Testis (tissue), 3 donors: Measurements from ENCODE around the gene LPP. TPM values are rescaled to one million over a fixed set of nuclear protein-coding genes. Genes with fewer than 3 reads are reported as not detected.

ENCODE experiments used
- DNase-seq: peaks from one replicate; pipeline ENCODE4 v3.0.0-alpha.2; 2019
- H3K27ac ChIP-seq, 2 donors: fragments of 200-600 bp; sonication (generic); one replicate each; pipeline ENCODE4 v1.5.1; 2019
- H3K27me3 ChIP-seq: fragments of 200-600 bp; sonication (generic); one replicate; pipeline ENCODE4 v1.5.1; 2019
- H3K36me3 ChIP-seq: fragments of 200-600 bp; sonication (generic); one replicate; pipeline ENCODE4 v1.5.1; 2017; ENCODE audit warnings: low read depth; ENCODE audit errors: missing control alignments
- H3K4me1 ChIP-seq: fragments of 200-600 bp; sonication (generic); one replicate; pipeline ENCODE4 v1.5.1; 2019
- H3K4me3 ChIP-seq, 2 donors: fragments of 200-600 bp; sonication (generic); one replicate each; pipeline ENCODE4 v1.5.1; 2017 to 2019
- H3K9me3 ChIP-seq: fragments of 200-600 bp; sonication (generic); one replicate; pipeline ENCODE4 v1.5.1; 2017
- POLR2A ChIP-seq: fragments of 450-650 bp; IDR thresholded peaks from one replicate; pipeline ENCODE4 v1.6.1; 2017; ENCODE audit warnings: antibody characterized with exemption, mild to moderate bottlenecking, moderate library complexity
- WGBS, 2 donors: methylation state at CpG; one replicate each; pipeline ENCODE4 v1.1.5; 2018; 5-methylcytosine and 5-hydroxymethylcytosine counted together
- intact Hi-C: fragments of 100-400 bp; cut with DNase I; formaldehyde crosslinking; loops from one replicate; pipeline ENCODE4 v1.15.1; 2023; ENCODE audit warnings: low total_unique reads
- polyA plus RNA-seq: library from polyadenylated mRNA; stranded (reverse); fragments of 350-450 nt; fragmentation: Illumina TruSeq; extraction: RNeasy Lipid Tissue Mini Kit (QIAGEN cat#74804); gene quantifications from one replicate; pipeline ENCODE4 v1.2.3, GENCODE V29; 2014; ENCODE audit warnings: low read depth, low replicate concordance; ENCODE audit not compliant: insufficient read depth
- total RNA-seq, 2 donors: library from RNA; depleted of rRNA; stranded (reverse); fragments of >200 nt; gene quantifications; one replicate each; pipeline ENCODE4 v1.2.3, GENCODE V29; 2016
- TF ChIP-seq, protein P1 (sequence below), 3 experiments: fragments of 450-650 bp in 2 of 3; fragments of 200-600 bp in 1 of 3; sonication (generic) in 1 of 3; IDR thresholded peaks; one replicate each; pipeline ENCODE4 v1.5.1; 2016 to 2019; ENCODE audit warnings: antibody characterized with exemption in 3 of 3, mild to moderate bottlenecking in 2 of 3, moderate library complexity in 1 of 3

LPP gene
- total and polyA plus RNA-seq, 3 donors from 2014 or later: 89.9 to 135 (median 132) TPM

DNA sequence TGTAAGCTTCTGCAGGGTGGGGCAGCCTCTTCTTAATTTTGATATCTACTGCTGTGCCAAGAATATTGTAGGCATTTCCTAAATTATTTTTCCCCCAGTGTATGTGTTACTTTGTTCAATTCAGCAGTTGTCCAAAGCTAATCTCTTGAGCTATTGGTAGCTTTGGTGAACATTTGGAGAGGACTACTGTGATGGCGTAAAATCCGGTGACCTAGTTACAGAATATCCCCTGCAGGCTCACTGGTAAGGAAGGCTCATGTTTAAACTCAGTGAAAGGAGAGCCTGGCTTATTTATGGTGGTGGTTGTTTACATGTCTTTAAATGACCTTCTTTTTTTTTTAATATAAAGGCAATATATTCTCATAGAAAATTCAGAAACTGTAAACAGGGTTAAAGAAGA is 105.6 kb downstream of the LPP start:
- no peak for DNase-seq
- no peaks in the 10 kb centered on the region for H3K27me3 ChIP-seq
- H3K4me1 ChIP-seq: peaks cover 6% of the 10 kb centered on the region
- no peaks in the 10 kb centered on the region for H3K9me3 ChIP-seq
- WGBS, 2 donors: 68 to 74% methylated on average over 2 of the region's 2 CpGs
- no peak overlapping the region for H3K4me3 ChIP-seq
- intact Hi-C loops: no loop called here
- no peak for TF ChIP-seq POLR2A
- TF ChIP-seq, protein P1, sequence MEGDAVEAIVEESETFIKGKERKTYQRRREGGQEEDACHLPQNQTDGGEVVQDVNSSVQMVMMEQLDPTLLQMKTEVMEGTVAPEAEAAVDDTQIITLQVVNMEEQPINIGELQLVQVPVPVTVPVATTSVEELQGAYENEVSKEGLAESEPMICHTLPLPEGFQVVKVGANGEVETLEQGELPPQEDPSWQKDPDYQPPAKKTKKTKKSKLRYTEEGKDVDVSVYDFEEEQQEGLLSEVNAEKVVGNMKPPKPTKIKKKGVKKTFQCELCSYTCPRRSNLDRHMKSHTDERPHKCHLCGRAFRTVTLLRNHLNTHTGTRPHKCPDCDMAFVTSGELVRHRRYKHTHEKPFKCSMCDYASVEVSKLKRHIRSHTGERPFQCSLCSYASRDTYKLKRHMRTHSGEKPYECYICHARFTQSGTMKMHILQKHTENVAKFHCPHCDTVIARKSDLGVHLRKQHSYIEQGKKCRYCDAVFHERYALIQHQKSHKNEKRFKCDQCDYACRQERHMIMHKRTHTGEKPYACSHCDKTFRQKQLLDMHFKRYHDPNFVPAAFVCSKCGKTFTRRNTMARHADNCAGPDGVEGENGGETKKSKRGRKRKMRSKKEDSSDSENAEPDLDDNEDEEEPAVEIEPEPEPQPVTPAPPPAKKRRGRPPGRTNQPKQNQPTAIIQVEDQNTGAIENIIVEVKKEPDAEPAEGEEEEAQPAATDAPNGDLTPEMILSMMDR (IDR thresholded peaks at IDR 0.05): no peak
- no peaks in the 10 kb centered on the region for H3K36me3 ChIP-seq
- H3K27ac ChIP-seq: no peak overlapping the region

DNA sequence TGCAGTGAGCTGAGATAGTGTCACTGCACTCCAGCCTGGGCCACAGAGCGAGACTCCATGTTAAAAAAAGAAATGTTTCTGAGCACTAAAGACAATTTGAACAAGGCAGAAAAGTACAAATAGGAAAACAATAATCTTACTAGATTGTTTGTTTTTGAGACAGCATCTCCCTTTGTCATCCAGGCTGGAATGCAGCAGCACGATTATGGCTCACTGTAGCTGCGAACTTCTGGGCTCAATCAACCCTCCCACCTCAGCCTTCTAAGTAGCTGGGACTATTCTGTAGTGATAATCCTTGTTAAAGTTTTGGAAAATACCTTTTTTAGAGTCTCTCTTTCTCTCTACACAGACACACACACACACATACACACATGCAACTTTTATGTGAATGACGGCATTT is 107.1 kb downstream of the LPP start:
- no peak for DNase-seq
- Histone ChIP-seq H3K4me3 (no peak overlapping the region), H3K4me1 (peaks cover 8% of the 10 kb centered on the region), H3K27me3 (no peaks in the 10 kb centered on the region), H3K36me3 (no peaks in the 10 kb centered on the region), H3K9me3 (no peaks in the 10 kb centered on the region), H3K27ac (no peak overlapping the region)
- intact Hi-C loops: loop anchor here (10.0 kb wide), 1 partner anchor 516 kb away; the partner anchor contains the start of gene BCL6
- TF ChIP-seq, protein P1 (IDR thresholded peaks at IDR 0.05): no peak
- no peak for TF ChIP-seq POLR2A
- 73 to 80% methylated on average over 4 of the region's 4 CpGs for WGBS, 2 donors

DNA sequence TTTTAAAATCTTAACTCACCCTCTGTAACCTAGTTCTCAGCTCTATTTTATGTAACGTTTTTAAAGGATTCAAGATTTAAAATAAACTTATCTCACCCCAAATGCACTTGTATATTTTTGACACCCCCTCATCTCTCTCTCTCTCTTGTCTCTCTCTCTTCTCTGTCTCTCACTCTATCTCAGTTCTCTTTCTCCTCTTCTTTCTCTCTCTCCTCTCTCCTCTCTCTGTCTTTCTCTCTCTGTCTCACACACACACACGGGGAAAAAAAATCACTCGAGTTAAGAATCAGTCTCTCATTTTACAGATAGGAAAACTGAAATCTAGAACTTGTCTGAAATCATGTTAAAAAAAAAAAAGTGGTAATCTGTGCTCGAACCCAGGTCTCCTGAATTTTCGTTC is 108.5 kb downstream of the LPP start:
- WGBS, 2 donors: 71 to 72% methylated on average over 5 of the region's 5 CpGs
- H3K4me1 ChIP-seq: peaks cover 16% of the 10 kb centered on the region

DNA sequence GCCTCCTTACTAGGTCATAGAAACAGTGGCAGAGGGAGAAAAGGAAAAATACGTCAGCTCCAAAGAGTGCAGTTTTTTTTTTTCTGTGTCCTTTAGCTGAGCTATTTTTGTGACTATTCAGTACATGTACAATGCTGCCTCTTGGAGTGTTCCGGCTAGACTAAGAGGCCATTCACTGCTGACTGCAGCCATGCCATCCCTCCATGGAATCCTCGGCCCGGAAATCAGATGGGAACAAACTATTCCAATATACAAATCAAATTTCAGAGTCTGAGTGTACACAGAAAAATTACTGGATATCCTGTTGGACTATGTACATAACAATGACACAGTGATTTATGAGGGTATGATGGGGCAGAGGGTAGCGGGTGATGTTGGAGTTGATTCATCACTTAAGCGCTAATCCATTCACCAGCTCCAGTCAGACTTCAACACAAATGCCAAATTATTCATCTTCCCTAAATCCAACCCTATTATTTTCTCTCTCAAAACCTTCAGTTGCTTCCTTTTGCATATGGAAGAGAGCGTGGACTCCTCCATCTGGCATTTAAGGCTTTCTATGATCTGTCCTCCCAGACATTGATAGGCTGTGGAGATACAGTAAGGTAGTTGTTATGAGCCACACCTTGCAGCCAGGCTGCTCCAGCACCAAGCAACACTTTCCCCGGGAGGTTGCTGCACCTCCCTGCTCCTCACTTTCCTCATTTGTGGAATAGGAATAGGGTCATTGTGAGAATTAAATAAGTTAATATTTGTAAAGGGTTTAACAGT is 109.1 kb downstream of the LPP start:
- Histone ChIP-seq H3K4me3 (no peak overlapping the region), H3K27me3 (no peaks in the 10 kb centered on the region), H3K9me3 (no peaks in the 10 kb centered on the region), H3K27ac (peak overlapping the region in 1 of 2 donors; percentile 93), H3K36me3 (no peaks in the 10 kb centered on the region), H3K4me1 (peaks cover 22% of the 10 kb centered on the region)
- 74 to 83% methylated on average over 8 of the region's 8 CpGs for WGBS, 2 donors
- no peak for TF ChIP-seq POLR2A
- TF ChIP-seq, protein P1 (IDR thresholded peaks at IDR 0.05): no peak
- DNase-seq: no peak
- intact Hi-C loops: loop anchor here (10.0 kb wide), 1 partner anchor 518 kb away; the partner anchor contains the start of gene BCL6

More for the DNA sequence above, 108.5 kb downstream of the LPP start:
- TF ChIP-seq, protein P1 (IDR thresholded peaks at IDR 0.05): no peak
- no peak for TF ChIP-seq POLR2A
- intact Hi-C loops: loop anchor here (10.0 kb wide), 1 partner anchor 518 kb away; the partner anchor contains the start of gene BCL6
- Histone ChIP-seq H3K27me3 (no peaks in the 10 kb centered on the region), H3K9me3 (no peaks in the 10 kb centered on the region), H3K27ac (peak overlapping the region in 1 of 2 donors; percentile 93), H3K36me3 (no peaks in the 10 kb centered on the region), H3K4me3 (no peak overlapping the region)
- no peak for DNase-seq
